NCI-H1436 (cell line): ENCODE measurements around the gene IQCF6.
"Not testable (repeated sequence)": the region's sequence is repeated elsewhere in the genome, so short reads cannot be mapped to it uniquely, and the experiment has no call there.

Experiments used
- DNase-seq: peaks from one replicate; lab custom pipeline; 2025; lab: John Stamatoyannopoulos, UW

The IQCF6 gene

DNA sequence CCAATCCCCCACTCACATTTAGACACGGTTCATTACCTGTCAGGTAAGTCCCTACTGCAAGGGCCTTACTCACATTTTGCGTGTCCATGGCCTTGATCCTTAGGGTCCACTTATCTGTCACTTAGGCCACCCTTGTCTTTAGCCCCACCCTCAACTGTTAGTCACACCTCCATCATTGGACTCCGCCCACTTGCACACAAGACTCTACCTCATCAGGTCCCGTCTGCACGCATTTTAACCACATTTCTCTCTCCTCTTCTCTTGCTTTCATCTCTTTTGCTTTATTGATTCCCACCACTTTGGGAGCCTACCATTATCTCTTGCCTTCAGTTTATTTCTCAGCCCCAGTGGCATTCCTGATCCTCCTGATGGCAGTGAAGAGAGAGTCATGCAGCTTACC lies at the start of gene IQCF6:
TSS of gene IQCF6 (minus strand) at position 101 of the 400 bp plus-strand sequence. CDS start at position 88, 13 bp downstream.
- no peak for DNase-seq

DNA sequence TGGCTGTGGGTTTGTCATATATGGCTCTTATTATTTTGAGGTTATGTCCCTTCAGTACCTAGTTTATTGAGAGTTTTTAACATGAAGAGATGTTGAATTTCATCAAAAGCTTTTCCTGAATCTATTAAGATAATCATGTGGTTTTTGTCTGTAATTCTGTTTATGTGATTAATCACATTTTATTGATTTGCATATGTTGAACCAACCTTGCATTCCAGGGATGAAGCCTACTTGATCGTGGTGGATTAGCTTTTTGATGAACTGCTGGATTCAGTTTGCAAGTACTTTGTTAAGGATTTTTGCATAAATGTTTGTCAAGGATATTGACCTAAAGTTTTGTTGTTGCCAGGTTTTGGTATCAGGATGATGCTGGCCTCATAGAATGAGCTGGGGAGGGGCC lies 49.3 kb upstream of the IQCF6 start:
- DNase-seq: no peak

DNA sequence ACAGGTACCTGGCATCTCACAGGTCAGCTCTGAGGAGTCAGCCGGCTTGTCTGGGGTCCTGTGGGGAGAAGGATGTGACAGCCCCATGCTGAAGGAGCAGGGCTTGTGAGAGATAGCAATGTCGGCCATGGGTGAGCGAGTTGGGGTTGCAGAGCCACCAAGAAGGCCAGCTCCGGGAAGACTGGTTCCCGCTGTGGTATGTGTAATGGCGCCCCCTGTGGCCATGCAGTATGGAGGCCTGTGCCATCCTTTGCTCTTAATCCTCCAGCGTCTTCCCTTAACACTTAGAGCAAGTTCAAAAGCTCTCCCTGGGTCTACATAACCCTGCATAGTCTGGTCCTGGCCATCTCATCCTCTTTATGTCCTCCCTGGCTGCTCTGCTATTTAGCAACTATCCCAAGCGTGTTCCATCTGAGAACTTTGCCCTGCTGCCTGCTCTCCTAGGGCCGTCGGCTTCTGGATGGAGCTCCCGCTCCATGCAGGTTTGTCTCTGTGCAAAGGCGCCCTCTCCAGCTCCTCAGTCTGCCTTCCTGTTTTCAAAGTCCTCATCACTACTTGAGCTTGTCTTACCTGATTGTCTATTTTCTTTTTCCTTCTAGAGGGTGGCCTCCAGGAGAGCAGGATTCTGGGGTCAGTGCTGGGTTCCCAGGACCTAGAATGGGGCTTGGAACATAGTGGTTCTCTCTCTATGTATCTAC lies 40.8 kb upstream of the IQCF6 start:
- no peak for DNase-seq

DNA sequence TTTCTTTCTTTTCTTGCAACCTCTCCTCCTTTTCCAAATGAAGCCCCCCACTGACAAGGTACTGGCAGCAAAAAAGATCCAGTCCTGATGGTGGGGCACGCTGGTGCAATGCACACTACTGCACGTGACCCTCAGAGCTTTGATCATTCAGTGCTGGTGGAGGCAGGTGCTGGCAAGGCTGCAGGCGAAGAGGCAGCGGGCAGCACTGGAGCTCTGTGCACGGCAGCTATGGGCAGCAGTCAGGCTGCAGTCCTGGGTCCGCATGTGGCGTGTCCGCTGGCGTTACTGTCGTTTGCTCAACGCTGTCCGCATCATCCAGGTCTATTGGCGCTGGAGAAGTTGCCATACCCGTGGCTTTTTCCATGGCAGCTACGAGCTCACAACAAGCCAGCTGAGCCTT lies 40.1 kb upstream of the IQCF6 start:
- no peak for DNase-seq

DNA sequence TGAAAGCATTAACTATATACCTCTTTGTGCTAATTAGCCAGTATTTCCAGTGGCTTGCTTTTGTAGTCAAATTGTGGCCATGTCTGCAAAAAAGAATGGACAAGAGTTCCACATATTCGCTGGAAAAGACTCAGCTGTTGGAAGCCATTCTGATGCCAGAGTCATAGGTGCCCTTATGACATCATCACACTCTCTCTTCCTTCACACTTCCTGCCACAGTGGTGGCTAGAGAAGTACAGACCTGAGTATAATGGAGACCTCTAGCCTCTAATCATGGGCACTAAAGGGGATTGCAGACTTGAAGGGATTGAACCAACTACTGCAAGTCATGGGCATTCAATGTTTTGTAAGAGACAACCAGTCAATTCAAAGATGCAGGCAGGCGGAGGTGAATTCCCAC lies 38.3 kb upstream of the IQCF6 start:
- DNase-seq: no peak

DNA sequence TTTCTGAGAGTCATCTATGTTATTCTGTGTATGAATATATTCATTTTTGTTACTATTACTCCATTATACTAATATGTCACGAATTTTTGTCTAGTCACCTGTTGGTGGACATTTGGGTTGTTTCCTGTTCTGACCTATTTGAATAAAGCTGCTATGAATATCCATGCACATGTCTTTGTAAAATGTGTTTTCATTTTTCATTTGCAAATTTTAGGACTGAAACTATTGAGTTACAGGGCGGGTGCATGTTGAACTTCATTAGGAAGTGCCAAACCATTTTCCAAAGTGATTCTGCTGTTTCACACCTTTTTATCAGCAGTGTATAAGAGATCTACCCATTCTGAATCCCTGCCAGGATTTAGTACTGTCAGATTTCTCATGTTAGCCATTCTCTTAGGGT lies 37.7 kb upstream of the IQCF6 start:
- no peak for DNase-seq

DNA sequence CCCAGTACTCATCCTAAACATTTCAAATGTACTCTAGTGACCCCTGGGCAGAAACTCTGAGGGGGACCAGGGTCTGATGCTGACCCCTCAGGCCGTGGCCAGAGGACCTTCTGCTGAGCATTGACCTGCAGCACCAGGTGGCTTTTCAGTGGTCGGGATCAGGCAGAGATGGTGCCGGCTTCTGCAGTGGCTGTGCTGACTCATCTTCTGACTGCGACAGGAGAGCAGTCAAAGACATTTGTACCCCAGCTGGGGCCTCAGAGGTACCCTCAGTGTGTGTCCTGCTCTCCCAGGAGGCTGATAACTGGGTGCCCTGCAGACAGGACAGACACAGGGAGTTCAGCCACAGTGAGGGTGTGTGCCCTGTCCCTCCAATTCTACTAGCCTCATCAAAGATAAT lies 36.6 kb upstream of the IQCF6 start:
- no peak for DNase-seq

DNA sequence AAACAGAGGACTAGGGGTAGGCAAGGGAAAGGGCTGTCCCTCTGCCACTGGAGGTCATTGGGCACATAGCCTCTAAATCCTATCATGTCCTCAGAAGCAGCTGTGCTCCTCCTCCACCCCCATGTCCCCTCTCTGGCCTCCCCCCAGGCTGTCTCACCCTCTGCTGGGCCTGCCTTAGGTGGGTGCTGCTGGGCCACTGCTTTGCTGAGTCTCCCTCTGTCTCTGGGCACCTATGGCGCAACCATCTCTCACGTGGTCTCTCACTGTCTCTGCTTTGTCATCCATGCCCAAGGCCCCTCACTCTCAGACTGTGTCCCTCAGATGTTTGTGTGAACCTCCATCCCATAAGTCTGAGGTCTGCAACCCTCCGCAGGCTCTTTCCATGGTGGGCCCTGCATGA lies 35.0 kb upstream of the IQCF6 start:
- DNase-seq: no peak

DNA sequence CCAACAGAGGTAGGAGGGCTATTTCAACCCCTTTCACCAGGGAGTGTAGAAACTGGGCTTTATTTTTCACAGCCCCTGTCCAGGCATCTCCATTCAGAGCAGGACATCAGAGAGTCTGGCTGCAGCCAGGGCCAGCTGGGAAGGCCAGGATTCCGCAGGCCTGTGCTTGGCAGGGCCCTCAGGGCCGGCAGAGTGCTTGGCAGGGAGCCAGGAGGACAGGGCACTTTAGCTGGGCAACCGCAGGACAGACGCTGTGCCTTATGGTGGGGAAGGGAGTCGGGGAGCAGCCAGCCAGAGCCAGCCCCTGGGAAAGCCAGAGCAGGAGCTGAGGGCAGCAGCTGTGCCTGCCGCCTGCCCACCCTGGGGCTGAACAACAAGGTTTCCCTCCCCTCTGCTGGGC lies 34.5 kb upstream of the IQCF6 start:
- DNase-seq: no peak

DNA sequence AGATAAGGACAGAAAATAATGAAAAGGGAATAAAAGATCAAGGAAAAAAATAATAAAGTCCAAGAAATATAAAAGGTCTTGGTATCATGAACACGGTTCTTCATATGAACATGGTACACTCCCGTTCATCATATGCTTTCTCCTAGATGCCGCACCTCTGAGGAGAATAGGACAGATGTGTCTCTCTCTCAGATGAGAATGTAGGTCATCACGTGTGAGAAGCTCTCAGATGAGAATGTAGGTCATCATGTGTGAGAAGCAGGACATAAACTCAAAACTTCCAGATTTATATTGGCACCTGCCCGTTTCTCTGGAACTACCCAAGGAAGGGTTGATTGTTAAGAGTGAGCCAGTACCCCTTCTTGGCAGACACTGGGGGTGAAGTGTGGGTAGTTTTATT lies 29.9 kb upstream of the IQCF6 start:
- DNase-seq: no peak

DNA sequence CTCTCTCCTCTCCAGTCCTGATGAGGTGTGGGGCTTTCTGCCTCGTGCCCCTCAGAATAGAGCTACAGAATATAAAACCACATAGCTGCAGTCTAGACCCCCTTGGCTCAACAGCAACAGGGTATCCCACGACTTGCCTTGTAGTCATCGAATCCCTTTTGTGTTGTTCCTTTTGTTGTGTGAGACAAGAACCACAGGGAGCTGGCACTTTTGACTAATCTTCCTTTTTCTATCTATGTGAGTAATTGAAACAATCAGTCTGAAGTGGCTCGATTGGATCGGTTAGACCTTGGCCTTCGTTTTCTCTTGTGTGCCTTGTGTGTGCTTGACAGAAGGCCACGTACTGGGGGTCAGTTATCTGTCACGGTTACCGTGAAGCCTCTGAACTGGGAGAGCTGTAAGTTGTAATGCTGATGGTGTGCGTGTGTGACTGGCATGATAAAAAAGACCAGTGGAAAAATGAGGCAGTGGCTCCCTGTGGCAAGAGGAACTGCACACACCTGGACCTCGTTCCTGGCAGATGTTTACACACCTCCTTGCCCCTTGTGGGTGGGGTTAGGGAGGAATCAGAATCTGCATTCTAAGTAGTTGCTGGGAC lies 23.2 kb upstream of the IQCF6 start:
- no peak for DNase-seq

DNA sequence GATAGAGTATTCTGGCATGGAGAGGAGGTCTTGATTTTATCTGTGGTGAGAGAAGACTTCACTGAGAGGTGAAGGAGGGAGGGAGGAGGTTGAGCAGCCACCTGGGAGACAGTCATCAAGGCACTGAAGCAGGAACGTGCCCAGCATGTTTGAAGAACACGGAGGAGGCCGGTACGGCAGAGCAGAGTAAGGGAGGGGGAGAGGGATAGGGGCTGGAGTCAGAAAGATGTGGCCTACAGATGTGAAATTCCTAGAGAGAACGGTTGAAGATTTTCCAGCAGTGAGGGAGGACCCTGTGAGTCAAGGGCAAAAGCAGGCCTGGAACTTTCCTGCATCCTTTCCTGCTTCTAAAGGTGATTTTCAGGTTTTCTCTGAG lies 21.7 kb upstream of the IQCF6 start:
- DNase-seq: no peak

DNA sequence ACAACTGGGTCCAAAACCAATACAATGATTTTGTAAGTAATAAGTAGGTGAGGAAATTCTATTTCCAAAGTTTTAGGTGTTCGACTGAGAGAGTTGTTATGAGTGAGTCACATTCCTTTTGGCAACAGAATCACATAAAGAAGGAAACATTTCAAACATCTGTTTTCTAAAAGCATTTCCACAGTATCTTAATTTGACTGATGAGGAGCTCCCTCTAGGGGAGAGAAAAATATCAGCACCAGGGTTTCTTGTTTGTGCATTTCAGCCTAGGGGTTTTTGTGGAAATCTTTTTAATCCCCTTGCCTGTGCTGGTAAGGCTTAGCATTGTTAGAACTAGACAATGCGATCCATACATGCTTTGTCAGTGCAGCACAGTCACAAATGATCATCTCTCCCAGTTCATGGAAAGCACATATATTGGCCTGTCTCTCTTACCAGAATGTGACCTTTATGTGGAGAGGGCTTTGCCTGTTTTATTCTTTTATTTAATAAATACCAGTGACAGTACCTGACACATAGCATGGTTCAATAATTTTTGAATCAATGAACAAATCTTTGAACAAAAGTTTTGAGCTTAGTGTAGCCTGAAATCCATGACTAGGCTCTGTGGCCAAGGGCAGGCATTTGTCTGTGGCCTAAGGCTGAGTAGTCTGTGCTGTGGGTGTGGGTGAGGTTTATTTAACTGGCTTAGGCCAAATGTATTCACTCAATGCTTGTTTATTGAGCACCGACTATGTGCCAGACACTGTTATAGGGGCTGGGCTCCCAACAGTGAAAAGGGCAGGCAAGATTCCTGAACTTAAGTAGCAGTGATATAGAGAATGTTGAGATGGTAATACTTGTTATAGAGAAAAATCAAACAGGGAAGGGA lies 21.1 kb upstream of the IQCF6 start:
- DNase-seq: no peak

DNA sequence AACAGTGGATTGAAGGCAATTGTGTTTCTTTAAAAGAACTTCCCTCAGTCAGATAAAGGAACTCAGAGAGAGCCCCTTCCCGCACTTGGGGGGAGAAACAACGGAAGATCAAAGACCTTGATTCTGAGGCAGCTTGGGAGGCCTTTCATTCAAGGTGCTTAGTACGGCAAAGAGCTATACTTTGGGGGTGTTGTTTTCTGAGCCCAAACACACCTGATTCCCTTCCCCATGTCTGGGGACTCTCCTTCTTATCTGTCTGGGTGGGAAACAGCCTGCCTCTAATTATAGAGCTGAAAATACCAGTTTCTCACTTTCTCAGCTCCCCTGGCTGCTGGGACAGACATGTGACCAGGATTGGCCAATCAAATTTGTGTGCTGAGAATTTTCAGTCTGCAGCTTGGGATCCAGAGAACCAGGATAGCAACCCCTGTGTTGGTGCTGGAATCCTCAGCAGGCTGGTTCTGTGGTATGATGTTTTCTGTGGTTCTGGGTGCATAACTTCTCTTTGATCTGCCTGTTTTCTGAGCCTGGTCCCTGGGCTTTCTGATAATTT lies 19.4 kb upstream of the IQCF6 start:
- no peak for DNase-seq

DNA sequence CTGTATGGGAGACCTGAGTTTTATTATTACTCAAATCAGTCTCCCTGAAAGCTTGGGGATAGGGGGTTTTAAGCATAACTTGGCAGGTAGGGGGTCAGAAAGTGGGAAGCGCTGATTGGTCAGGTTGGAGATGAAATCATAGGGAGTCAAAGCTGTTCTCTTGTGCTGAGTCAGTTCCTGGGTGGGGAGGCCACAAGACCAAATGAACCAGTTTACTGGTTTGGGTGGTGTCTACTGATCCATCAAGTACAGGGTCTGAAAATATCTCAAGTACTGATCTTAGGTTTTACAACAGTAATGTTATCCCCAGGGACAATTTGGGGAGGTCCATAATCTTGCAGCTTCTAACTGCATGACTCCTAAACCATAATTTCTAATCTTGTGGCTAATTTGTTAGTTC lies 17.8 kb upstream of the IQCF6 start:
- no peak for DNase-seq

DNA sequence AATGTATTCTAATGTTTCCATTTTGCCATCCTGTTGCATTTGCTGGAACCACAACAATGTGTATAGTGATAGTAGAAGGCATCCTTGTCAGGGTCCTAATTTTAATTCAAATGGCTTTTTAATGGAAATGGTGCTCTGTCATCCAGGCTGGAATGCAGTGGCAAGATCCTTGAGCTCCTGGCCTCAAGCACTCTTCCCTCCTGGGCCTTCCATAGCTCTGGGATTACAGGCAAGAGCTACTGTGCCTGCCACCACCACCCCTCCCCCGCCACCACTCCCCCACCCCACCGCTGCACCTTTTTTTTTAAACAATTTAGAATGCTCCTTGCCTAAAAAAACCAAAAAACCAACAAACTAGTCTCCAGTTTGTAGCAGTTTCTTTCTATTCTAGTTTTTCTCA lies 15.2 kb upstream of the IQCF6 start:
- no peak for DNase-seq

DNA sequence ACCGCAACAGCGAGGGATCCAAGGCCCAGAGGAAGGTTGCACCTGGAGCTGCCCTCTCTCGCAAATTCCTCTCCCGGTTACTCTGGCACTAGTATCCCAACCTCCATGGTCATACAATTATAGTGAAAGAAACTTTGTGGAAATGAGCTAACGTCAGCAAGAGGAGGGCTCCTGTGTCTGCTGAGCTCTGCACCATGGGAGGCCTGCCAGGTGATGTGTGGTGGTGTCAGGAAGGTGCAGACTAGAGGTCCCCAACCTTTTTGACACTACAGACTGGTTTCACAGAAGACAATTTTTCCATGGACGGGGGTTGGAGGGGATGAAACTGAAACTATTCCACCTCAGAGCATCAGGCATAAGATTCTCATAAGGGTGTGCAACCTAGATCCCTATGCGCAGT lies 13.2 kb upstream of the IQCF6 start:
- DNase-seq: no peak

DNA sequence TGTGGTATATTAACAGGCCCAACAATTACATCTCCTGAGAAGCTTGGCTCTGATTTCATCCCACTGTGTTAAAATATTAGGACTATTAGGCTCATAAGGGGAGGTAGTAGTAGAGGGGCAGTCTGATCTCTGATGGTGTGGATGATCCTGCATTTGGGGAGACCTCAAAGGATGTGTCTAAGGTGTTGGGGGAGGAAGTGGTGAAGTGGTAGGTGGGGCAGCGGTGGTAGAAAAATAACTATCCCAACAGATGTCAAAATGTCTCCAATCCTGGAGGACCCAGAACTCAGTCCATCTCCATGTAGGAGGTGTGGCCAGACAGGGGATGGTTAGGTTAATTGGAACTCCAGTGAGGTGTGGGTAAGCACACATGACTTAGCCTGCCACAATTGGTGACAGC lies 10.4 kb upstream of the IQCF6 start:
- DNase-seq: no peak

DNA sequence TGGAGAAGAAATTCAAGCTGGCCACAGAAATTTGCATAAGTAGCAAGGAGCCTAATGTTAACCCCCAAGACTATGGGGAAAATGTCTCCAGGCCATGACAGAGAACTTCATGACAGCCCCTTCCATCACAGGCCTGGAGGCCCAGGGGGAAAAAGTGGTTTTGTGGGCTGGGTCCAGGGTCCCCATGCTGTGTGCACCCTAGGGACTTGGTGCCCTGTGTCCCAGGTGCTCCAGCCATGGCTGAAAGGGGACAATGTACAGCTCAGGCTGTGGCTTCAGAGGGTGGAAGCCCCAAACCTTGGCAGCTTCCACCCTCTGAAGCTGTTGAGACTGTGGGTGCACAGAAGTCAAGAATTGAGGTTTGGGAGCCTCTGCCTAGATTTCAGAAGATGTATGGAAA lies 8.5 kb upstream of the IQCF6 start:
- not testable (repeated sequence) for DNase-seq

DNA sequence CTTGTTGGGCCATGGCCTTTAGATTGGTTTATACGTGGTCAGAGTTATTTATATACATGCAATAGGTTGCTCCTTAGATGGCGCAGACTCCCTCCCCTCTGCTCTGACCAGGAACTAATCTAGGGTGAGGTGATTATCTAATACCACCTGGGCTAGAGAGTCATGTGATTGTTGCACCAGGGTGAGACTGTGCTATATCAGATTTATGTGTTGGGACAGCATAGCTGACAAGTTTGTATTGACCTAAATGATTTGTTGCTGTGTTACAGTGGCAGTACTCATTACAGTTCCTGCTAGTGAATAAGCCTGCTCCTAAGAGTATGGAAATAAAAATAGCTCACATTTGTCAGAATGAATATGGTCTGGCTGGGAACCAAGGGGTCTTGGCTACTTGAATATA lies 7.2 kb upstream of the IQCF6 start:
- DNase-seq: no peak

DNA sequence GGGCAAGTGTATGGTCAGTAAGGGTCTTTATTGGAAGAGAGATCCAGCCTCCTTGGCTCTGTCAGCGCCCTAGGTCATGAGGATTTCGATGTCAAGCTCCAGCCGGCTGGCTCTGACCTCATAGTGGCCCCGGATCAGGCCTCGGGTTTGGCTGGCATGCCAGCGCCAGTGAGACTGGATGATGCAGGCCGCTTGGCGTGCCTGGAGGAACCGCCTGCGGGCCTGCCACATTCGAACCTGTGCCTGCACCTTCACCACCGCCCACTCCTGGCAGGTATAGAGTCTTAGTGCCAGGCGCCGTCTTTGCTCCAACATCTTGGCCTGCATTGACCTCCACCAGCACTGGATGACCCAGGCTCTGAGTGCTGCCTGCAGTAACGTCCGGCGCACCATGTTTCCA lies 483 bp downstream of the IQCF6 start:
- DNase-seq: no peak

DNA sequence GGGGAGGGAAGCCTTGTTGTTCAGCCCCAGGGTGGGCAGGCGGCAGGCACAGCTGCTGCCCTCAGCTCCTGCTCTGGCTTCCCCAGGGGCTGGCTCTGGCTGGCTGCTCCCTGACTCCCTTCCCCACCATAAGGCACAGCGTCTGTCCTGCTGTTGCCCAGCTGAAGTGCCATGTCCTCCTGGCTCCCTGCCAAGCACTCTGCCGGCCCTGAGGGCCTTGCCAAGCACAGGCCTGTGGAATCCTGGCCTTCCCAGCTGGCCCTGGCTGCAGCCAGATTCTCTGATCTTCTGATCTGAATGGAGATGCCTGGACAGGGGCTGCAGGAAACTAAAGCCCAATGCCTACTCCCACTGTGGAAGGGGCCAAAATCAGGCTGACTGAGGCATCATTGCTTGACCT lies 1.1 kb downstream of the IQCF6 start:
- no peak for DNase-seq

DNA sequence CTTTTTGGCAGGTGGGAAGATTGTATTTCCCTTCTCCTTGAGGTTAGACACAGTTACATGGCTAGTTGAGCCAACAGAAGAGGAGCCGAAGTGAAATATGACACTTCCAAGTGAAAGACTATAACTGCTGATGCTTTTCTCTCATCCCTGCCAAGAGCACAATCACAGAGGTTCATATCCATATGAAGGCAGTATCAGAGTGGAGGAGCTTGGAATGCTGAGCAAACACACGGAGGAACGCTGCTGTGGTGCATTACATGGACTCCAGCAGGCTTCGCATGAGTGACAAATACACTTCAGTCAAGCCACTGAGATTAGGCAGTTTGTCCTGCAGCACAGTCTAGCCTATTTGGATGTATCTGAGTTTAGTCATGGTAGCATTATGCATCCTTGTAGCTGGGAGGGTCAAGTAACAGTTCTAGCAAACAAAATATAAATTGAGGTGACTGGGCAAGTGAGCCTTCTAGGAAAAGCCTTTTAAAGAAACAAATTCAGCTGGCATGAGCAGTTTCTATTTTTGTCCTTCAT lies 5.4 kb downstream of the IQCF6 start:
- no peak for DNase-seq
